Keratinocyte (primary cell): ENCODE results near the gene TLR10.

Experiments used
- CTCF ChIP-seq, 3 experiments: IDR thresholded peaks in 1 of 3; conservative IDR thresholded peaks in 1 of 3; optimal IDR thresholded peaks in 1 of 3; 2 replicates in 2 of 3; 3 replicates in 1 of 3; pipeline versions ENCODE3 to v1.5.1; 2011; ENCODE audit warnings: low read length in 3 of 3, mild to moderate bottlenecking in 3 of 3, moderate library complexity in 2 of 3, control low read depth in 1 of 3, inconsistent platforms in 1 of 3; ENCODE audit not compliant: insufficient read depth in 2 of 3; ENCODE audit errors: extremely low read depth in 1 of 3
- EZH2 ChIP-seq: IDR thresholded peaks from one replicate; pipeline ENCODE4 v1.6.1; 2012; ENCODE audit warnings: inconsistent platforms, mild to moderate bottlenecking, low read length, moderate library complexity

GRCh38 chr4:38723114-38723513 lies 59.7 kb downstream of the TLR10 start:
- no peak for TF ChIP-seq CTCF (optimal IDR thresholded peaks at IDR 0.05 in 1 of 3, IDR thresholded peaks at IDR 0.05 in 1 of 3, conservative IDR thresholded peaks at IDR 0.05 in 1 of 3; ENCODE audit: extremely low read depth in 1 of 3, insufficient read depth in 2 of 3, low read length in 3 of 3)
- TF ChIP-seq EZH2 = no peak
